Suprapubic skin (tissue), 4 donors: ENCODE data around the gene LLPH.

ENCODE experiments used
- CTCF ChIP-seq, 2 donors: fragments of 200-600 bp in 1 of 2; fragments of 450-650 bp in 1 of 2; sonication (generic) in 1 of 2; IDR thresholded peaks; one replicate each; pipeline ENCODE4 v1.5.1; 2016 to 2019; ENCODE audit warnings: antibody characterized with exemption in 2 of 2, mild to moderate bottlenecking in 1 of 2, moderate library complexity in 1 of 2
- EP300 ChIP-seq: sonication (generic); formaldehyde crosslinking; IDR thresholded peaks from one replicate; pipeline ENCODE4 v1.6.1; 2017; ENCODE audit warnings: antibody characterized with exemption
- POLR2A ChIP-seq, 2 donors: fragments of 450-650 bp; IDR thresholded peaks; one replicate each; pipeline ENCODE4 v1.6.1; 2017; ENCODE audit warnings: antibody characterized with exemption in 2 of 2, mild to moderate bottlenecking in 2 of 2, moderate library complexity in 2 of 2
- POLR2AphosphoS5 ChIP-seq, 3 donors: sonication (generic); formaldehyde crosslinking; IDR thresholded peaks; one replicate each; pipeline ENCODE4 v1.6.1; 2017; ENCODE audit warnings: antibody characterized with exemption in 3 of 3

- TF ChIP-seq CTCF (IDR thresholded peaks at IDR 0.05) = no peak
- no peak for TF ChIP-seq POLR2A (IDR thresholded peaks at IDR 0.05)
- no peak for TF ChIP-seq POLR2AphosphoS5 (IDR thresholded peaks at IDR 0.05)
- TF ChIP-seq EP300 = no peak
These were observed 28.6 kb upstream of the LLPH start for GRCh38 chr12:66159123-66159522.
